GM23338 (cell line): ENCODE data around the gene AOAH.

ENCODE experiments used
- CTCF ChIP-seq, 2 experiments: fragments of 200-600 bp in 1 of 2; sonication (generic) in 1 of 2; conservative IDR thresholded peaks; 2 replicates each; pipeline versions ENCODE4 v1.5.1 to v1.6.1; 2016 to 2017; ENCODE audit warnings: antibody characterized with exemption in 2 of 2, low read depth in 2 of 2, mild to moderate bottlenecking in 2 of 2, moderate library complexity in 1 of 2
- EZH2 ChIP-seq: fragments of 200-600 bp; sonication (generic); IDR thresholded peaks from one replicate; pipeline ENCODE4 v1.8.0; 2017; ENCODE audit warnings: antibody characterized with exemption, mild to moderate bottlenecking, low read depth; ENCODE audit not compliant: unreplicated experiment
- EZH2phosphoT487 ChIP-seq: fragments of 200-600 bp; sonication (generic); IDR thresholded peaks from one replicate; pipeline ENCODE4 v1.8.1; 2018; ENCODE audit warnings: antibody characterized with exemption; ENCODE audit not compliant: unreplicated experiment
- JUNB ChIP-seq: IDR thresholded peaks from one replicate; pipeline ENCODE4 v1.6.1; 2016; ENCODE audit warnings: antibody characterized with exemption; ENCODE audit not compliant: unreplicated experiment
- POLR2AphosphoS5 ChIP-seq: IDR thresholded peaks from 2 replicates; pipeline ENCODE4 v1.6.1; 2016; ENCODE audit warnings: antibody characterized with exemption, low read depth
- ZNF331 ChIP-seq: fragments of 250-450 bp; sonication (Bioruptor Pico); IDR thresholded peaks from 2 replicates; pipeline ENCODE4 v1.5.0; 2020; ENCODE audit warnings: low read depth, mild to moderate bottlenecking, moderate library complexity
- TF ChIP-seq, protein P1 (sequence below): IDR thresholded peaks from one replicate; pipeline ENCODE4 v1.6.1; 2018; ENCODE audit warnings: antibody characterized with exemption; ENCODE audit not compliant: unreplicated experiment
- TF ChIP-seq, protein P2 (sequence below): IDR thresholded peaks from 2 replicates; pipeline ENCODE4 v1.6.1; 2016; ENCODE audit warnings: antibody characterized with exemption

DNA sequence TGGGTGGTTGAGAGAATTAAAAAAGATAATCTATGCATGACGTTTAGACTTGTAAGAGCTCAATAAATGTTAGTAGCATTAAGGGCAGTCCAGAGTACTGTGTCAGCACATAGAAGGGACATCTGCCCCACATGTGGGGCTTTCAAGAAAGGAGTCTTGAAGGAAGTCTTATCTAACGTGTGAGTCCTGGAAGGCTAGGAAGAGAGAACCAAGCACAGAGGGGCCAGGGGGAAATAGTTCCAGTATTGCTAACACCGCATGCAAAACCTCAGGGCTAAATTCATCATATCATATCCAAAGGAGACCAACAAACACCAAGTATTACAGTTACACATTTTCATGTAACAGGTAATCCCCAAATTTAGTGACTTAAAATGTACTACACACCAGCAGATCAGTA, 122.7 kb downstream of the AOAH start:
- TF ChIP-seq, protein P1, sequence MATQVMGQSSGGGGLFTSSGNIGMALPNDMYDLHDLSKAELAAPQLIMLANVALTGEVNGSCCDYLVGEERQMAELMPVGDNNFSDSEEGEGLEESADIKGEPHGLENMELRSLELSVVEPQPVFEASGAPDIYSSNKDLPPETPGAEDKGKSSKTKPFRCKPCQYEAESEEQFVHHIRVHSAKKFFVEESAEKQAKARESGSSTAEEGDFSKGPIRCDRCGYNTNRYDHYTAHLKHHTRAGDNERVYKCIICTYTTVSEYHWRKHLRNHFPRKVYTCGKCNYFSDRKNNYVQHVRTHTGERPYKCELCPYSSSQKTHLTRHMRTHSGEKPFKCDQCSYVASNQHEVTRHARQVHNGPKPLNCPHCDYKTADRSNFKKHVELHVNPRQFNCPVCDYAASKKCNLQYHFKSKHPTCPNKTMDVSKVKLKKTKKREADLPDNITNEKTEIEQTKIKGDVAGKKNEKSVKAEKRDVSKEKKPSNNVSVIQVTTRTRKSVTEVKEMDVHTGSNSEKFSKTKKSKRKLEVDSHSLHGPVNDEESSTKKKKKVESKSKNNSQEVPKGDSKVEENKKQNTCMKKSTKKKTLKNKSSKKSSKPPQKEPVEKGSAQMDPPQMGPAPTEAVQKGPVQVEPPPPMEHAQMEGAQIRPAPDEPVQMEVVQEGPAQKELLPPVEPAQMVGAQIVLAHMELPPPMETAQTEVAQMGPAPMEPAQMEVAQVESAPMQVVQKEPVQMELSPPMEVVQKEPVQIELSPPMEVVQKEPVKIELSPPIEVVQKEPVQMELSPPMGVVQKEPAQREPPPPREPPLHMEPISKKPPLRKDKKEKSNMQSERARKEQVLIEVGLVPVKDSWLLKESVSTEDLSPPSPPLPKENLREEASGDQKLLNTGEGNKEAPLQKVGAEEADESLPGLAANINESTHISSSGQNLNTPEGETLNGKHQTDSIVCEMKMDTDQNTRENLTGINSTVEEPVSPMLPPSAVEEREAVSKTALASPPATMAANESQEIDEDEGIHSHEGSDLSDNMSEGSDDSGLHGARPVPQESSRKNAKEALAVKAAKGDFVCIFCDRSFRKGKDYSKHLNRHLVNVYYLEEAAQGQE, result no peak
- TF ChIP-seq POLR2AphosphoS5 (no peak), CTCF (conservative IDR thresholded peaks at IDR 0.05; ENCODE audit: low read depth in 2 of 2) (no peak), JUNB (no peak), EZH2 (no peak), EZH2phosphoT487 (no peak), ZNF331 (no peak)
- TF ChIP-seq, protein P2, sequence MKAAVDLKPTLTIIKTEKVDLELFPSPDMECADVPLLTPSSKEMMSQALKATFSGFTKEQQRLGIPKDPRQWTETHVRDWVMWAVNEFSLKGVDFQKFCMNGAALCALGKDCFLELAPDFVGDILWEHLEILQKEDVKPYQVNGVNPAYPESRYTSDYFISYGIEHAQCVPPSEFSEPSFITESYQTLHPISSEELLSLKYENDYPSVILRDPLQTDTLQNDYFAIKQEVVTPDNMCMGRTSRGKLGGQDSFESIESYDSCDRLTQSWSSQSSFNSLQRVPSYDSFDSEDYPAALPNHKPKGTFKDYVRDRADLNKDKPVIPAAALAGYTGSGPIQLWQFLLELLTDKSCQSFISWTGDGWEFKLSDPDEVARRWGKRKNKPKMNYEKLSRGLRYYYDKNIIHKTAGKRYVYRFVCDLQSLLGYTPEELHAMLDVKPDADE, result no peak
